SK-N-SH treated with all-trans-retinoic acid at 6 μM for 48 hours (cell line): Measurements from ENCODE around the gene CFAP126.

Source experiments
- ATAC-seq: fragments of 200-7000 bp; cut with Tn5 transposase; 3 replicates; pipeline ENCODE4 v1.9.1; 2020; ENCODE audit warnings: mild to moderate bottlenecking, moderate library complexity
- ARNTL ChIP-seq: fragments of 450-650 bp; formaldehyde crosslinking; IDR thresholded peaks from 2 replicates; pipeline ENCODE4 v1.5.0; 2020; ENCODE audit warnings: low read depth, mild to moderate bottlenecking, moderate library complexity, borderline replicate concordance
- BACH2 ChIP-seq: fragments of 250-450 bp; sonication (Bioruptor Pico); IDR thresholded peaks from 2 replicates; pipeline ENCODE4 v1.9.0; 2021; ENCODE audit warnings: mild to moderate bottlenecking, borderline replicate concordance
- CREB5 ChIP-seq: fragments of 250-450 bp; sonication (Bioruptor Pico); IDR thresholded peaks from 2 replicates; pipeline ENCODE4 v1.5.1; 2020; ENCODE audit warnings: low read depth, mild to moderate bottlenecking, moderate library complexity
- CSDC2 ChIP-seq: fragments of 250-450 bp; sonication (Bioruptor Pico); IDR thresholded peaks from 2 replicates; pipeline ENCODE4 v1.5.0; 2020; ENCODE audit warnings: mild to moderate bottlenecking, moderate library complexity
- CSRNP3 ChIP-seq: fragments of 250-450 bp; sonication (Bioruptor Pico); IDR thresholded peaks from 2 replicates; pipeline ENCODE4 v1.5.1; 2021; ENCODE audit warnings: mild to moderate bottlenecking, moderate library complexity
- ESRRG ChIP-seq: fragments of 250-450 bp; sonication (Bioruptor Pico); IDR thresholded peaks from 2 replicates; pipeline ENCODE4 v1.6.1; 2021; ENCODE audit warnings: mild to moderate bottlenecking
- GLIS3 ChIP-seq: fragments of 250-450 bp; sonication (Bioruptor Pico); IDR thresholded peaks from 2 replicates; pipeline ENCODE4 v1.5.0; 2020; ENCODE audit warnings: mild to moderate bottlenecking, moderate library complexity
- ISL1 ChIP-seq: fragments of 250-450 bp; sonication (Bioruptor Pico); IDR thresholded peaks from 2 replicates; pipeline ENCODE4 v2.1.2; 2022; ENCODE audit warnings: mild to moderate bottlenecking, moderate library complexity
- OSR1 ChIP-seq: fragments of 250-450 bp; sonication (Bioruptor Pico); IDR thresholded peaks from 2 replicates; pipeline ENCODE4 v1.8.0; 2022; ENCODE audit warnings: moderate library complexity, mild to moderate bottlenecking, inconsistent platforms
- PATZ1 ChIP-seq: fragments of 250-450 bp; sonication (Bioruptor Pico); IDR thresholded peaks from 2 replicates; pipeline ENCODE4 v1.8.0; 2020; ENCODE audit warnings: mild to moderate bottlenecking, moderate library complexity, borderline replicate concordance
- POU6F1 ChIP-seq: fragments of 250-450 bp; sonication (Bioruptor Pico); IDR thresholded peaks from 2 replicates; pipeline ENCODE4 v1.8.0; 2021; ENCODE audit warnings: low read depth, mild to moderate bottlenecking, moderate library complexity, borderline replicate concordance
- RARB ChIP-seq: fragments of 250-450 bp; sonication (Bioruptor Pico); IDR thresholded peaks from 2 replicates; pipeline ENCODE4 v1.8.0; 2021; ENCODE audit warnings: mild to moderate bottlenecking, moderate library complexity
- SNAI2 ChIP-seq: fragments of 250-450 bp; sonication (Bioruptor Pico); IDR thresholded peaks from 2 replicates; pipeline ENCODE4 v1.5.0; 2020; ENCODE audit warnings: mild to moderate bottlenecking, moderate library complexity
- TOX ChIP-seq: fragments of 250-450 bp; sonication (Bioruptor Pico); IDR thresholded peaks from 2 replicates; pipeline ENCODE4 v1.8.0; 2021; ENCODE audit warnings: mild to moderate bottlenecking, moderate library complexity, borderline replicate concordance
- TSHZ2 ChIP-seq: fragments of 250-450 bp; sonication (Bioruptor Pico); IDR thresholded peaks from 2 replicates; pipeline ENCODE4 v1.5.0; 2020; ENCODE audit warnings: mild to moderate bottlenecking, moderate library complexity
- ZC3H10 ChIP-seq: fragments of 250-450 bp; sonication (Bioruptor Pico); IDR thresholded peaks from 2 replicates; pipeline ENCODE4 v1.5.1; 2021; ENCODE audit warnings: mild to moderate bottlenecking, moderate library complexity
- ZFP3 ChIP-seq: fragments of 250-450 bp; sonication (Bioruptor Pico); IDR thresholded peaks from 2 replicates; pipeline ENCODE4 v1.5.0; 2020; ENCODE audit warnings: mild to moderate bottlenecking, moderate library complexity
- ZFP30 ChIP-seq: fragments of 450-650 bp; formaldehyde crosslinking; IDR thresholded peaks from 2 replicates; pipeline ENCODE4 v1.5.0; 2022; ENCODE audit warnings: mild to moderate bottlenecking, moderate library complexity
- ZNF565 ChIP-seq: fragments of 450-650 bp; formaldehyde crosslinking; conservative IDR thresholded peaks from 2 replicates; pipeline ENCODE4 v1.5.0; 2020; ENCODE audit warnings: low read depth, mild to moderate bottlenecking, moderate library complexity
- ZNF70 ChIP-seq: fragments of 450-650 bp; formaldehyde crosslinking; IDR thresholded peaks from 2 replicates; pipeline ENCODE4 v1.5.0; 2020; ENCODE audit warnings: mild to moderate bottlenecking, moderate library complexity
- ZNF8 ChIP-seq: fragments of 450-650 bp; formaldehyde crosslinking; IDR thresholded peaks from 2 replicates; pipeline ENCODE4 v1.5.0; 2020; ENCODE audit warnings: mild to moderate bottlenecking, moderate library complexity

The CFAP126 gene

GRCh38 chr1:161357073-161357472 is 10.6 kb downstream of the CFAP126 start:
- no peak for TF ChIP-seq TSHZ2
- TF ChIP-seq SNAI2 (CRISPR knock-in tag): no peak
- TF ChIP-seq ESRRG: no peak
- no peak for TF ChIP-seq RARB (CRISPR knock-in tag)
- TF ChIP-seq ZC3H10 (CRISPR knock-in tag): no peak
- TF ChIP-seq OSR1 (CRISPR knock-in tag): no peak
- TF ChIP-seq ZNF70 (CRISPR knock-in tag): no peak
- no peak for TF ChIP-seq ARNTL (CRISPR knock-in tag)
- TF ChIP-seq CSDC2: no peak
- TF ChIP-seq ZFP30: no peak
- TF ChIP-seq ZNF8 (CRISPR knock-in tag): no peak
- TF ChIP-seq CSRNP3 (CRISPR knock-in tag): no peak
- no peak for TF ChIP-seq CREB5 (CRISPR knock-in tag)
- no peak for TF ChIP-seq ZFP3
- TF ChIP-seq PATZ1 (CRISPR knock-in tag): no peak
- no peak for TF ChIP-seq BACH2 (CRISPR knock-in tag)
- TF ChIP-seq ISL1 (CRISPR knock-in tag): no peak
- no peak for TF ChIP-seq TOX (CRISPR knock-in tag)
- ATAC-seq: no peak

- no peak for TF ChIP-seq ESRRG
- TF ChIP-seq ISL1 (CRISPR knock-in tag): no peak
- no peak for TF ChIP-seq PATZ1 (CRISPR knock-in tag)
- TF ChIP-seq BACH2 (CRISPR knock-in tag): no peak
- no peak for TF ChIP-seq TSHZ2
- no peak for TF ChIP-seq ZC3H10 (CRISPR knock-in tag)
- TF ChIP-seq POU6F1 (CRISPR knock-in tag): no peak
- no peak for TF ChIP-seq OSR1 (CRISPR knock-in tag)
- no peak for TF ChIP-seq GLIS3 (CRISPR knock-in tag)
- no peak for TF ChIP-seq ZNF565 (CRISPR knock-in tag)
- no peak for ATAC-seq
Measured at GRCh38 chr1:161351482-161351881, 16.2 kb downstream of the CFAP126 start.
